Measurements from ENCODE around the gene ACTR10.

Gene ACTR10

GRCh38 chr14:58199726-58200479, at the start of gene ACTR10:
ACTR10 (plus strand) TSS chr14:58200149; CDS start chr14:58200218, 69 bp downstream.
- peak; percentile 79 for DNase-seq

GRCh38 chr14:58150243-58150805, 49.6 kb upstream of the ACTR10 start:
- no peak for DNase-seq

GRCh38 chr14:58151133-58152013, 48.6 kb upstream of the ACTR10 start:
- DNase-seq, result peak; percentile 34

GRCh38 chr14:58152014-58152857, 47.7 kb upstream of the ACTR10 start, which contains the start of gene ARMH4:
ARMH4 (minus strand) TSS chr14:58152213; CDS start chr14:58139358, 12,855 bp downstream.
- DNase-seq, result peak; percentile 89

GRCh38 chr14:58160561-58160960, 39.4 kb upstream of the ACTR10 start:
- no peak for DNase-seq

- DNase-seq, result peak; percentile 89
Observed at GRCh38 chr14:58166005-58166983, 33.7 kb upstream of the ACTR10 start.

GRCh38 chr14:58167057-58167456, 32.9 kb upstream of the ACTR10 start:
- DNase-seq, result peak; percentile 5

- DNase-seq, result no peak
Observed at GRCh38 chr14:58167891-58168290, 32.1 kb upstream of the ACTR10 start.

GRCh38 chr14:58171090-58171489, 28.9 kb upstream of the ACTR10 start:
- DNase-seq, result peak; percentile 85

GRCh38 chr14:58177125-58177524, 22.8 kb upstream of the ACTR10 start:
- no peak for DNase-seq

GRCh38 chr14:58189176-58189575, 10.8 kb upstream of the ACTR10 start:
- no peak for DNase-seq

GRCh38 chr14:58191763-58192601, 8.0 kb upstream of the ACTR10 start:
- no peak for DNase-seq

- no peak for DNase-seq
Observed at GRCh38 chr14:58193542-58193941, 6.4 kb upstream of the ACTR10 start.

- DNase-seq, result no peak
Observed at GRCh38 chr14:58196198-58196597, 3.8 kb upstream of the ACTR10 start.

GRCh38 chr14:58198086-58198485, 1.9 kb upstream of the ACTR10 start:
- DNase-seq, result no peak

- DNase-seq, result no peak
Observed at GRCh38 chr14:58200480-58200841, 512 bp downstream of the ACTR10 start.

- no peak for DNase-seq
Observed at GRCh38 chr14:58200846-58201245, 897 bp downstream of the ACTR10 start.

GRCh38 chr14:58213176-58213575, 13.2 kb downstream of the ACTR10 start:
- DNase-seq, result no peak

GRCh38 chr14:58215191-58215914, 15.4 kb downstream of the ACTR10 start:
- DNase-seq, result no peak

GRCh38 chr14:58216544-58216943, 16.6 kb downstream of the ACTR10 start:
- DNase-seq, result peak; percentile 61
